Liver (tissue), 3 donors: ENCODE measurements around the gene MYO18A.

ENCODE experiments used
- ATF3 ChIP-seq: IDR thresholded peaks from 2 replicates; pipeline ENCODE4 v1.6.1; 2016; ENCODE audit warnings: antibody characterized with exemption
- CTCF ChIP-seq: fragments of 150-350 bp; IDR thresholded peaks from 2 replicates; pipeline ENCODE4 v1.5.1; 2017; ENCODE audit warnings: improper control_type of control experiment, low read depth, low read length; ENCODE audit not compliant: missing input control
- EGR1 ChIP-seq, 2 donors: IDR thresholded peaks; 2 replicates each; pipeline ENCODE4 v1.6.1; 2016 to 2018; ENCODE audit warnings: antibody characterized with exemption in 2 of 2, low read depth in 2 of 2
- GABPA ChIP-seq, 2 donors: IDR thresholded peaks in 1 of 2; conservative IDR thresholded peaks in 1 of 2; 2 replicates each; pipeline ENCODE4 v1.6.1; 2016; ENCODE audit warnings: antibody characterized with exemption in 2 of 2, mild to moderate bottlenecking in 1 of 2, moderate library complexity in 1 of 2
- HNF4A ChIP-seq, 2 donors: conservative IDR thresholded peaks; 2 replicates each; pipeline ENCODE4 v1.6.1; 2016; ENCODE audit warnings: antibody characterized with exemption in 2 of 2, mild to moderate bottlenecking in 2 of 2
- JUND ChIP-seq, 2 donors: IDR thresholded peaks; 2 replicates each; pipeline ENCODE4 v1.6.1; 2016; ENCODE audit warnings: antibody characterized with exemption in 2 of 2
- MAX ChIP-seq: IDR thresholded peaks from 2 replicates; pipeline ENCODE4 v1.6.1; 2016; ENCODE audit warnings: antibody characterized with exemption
- NR2F2 ChIP-seq: IDR thresholded peaks from 2 replicates; pipeline ENCODE4 v1.6.1; 2016; ENCODE audit warnings: antibody characterized with exemption
- RAD21 ChIP-seq, 2 donors: IDR thresholded peaks; 2 replicates each; pipeline ENCODE4 v1.6.1; 2016; ENCODE audit warnings: antibody characterized with exemption in 2 of 2, mild to moderate bottlenecking in 2 of 2
- REST ChIP-seq: IDR thresholded peaks from 2 replicates; pipeline ENCODE4 v1.6.1; 2016; ENCODE audit warnings: antibody characterized with exemption, mild to moderate bottlenecking
- RXRA ChIP-seq, 2 donors: IDR thresholded peaks; 2 replicates each; pipeline ENCODE4 v1.6.1; 2017 to 2018; ENCODE audit warnings: antibody characterized with exemption in 2 of 2, mild to moderate bottlenecking in 1 of 2
- SP1 ChIP-seq: IDR thresholded peaks from 2 replicates; pipeline ENCODE4 v1.6.1; 2018; ENCODE audit warnings: antibody characterized with exemption, mild to moderate bottlenecking
- TAF1 ChIP-seq: conservative IDR thresholded peaks from 2 replicates; pipeline ENCODE4 v1.6.1; 2016; ENCODE audit warnings: antibody characterized with exemption, mild to moderate bottlenecking
- YY1 ChIP-seq: IDR thresholded peaks from 2 replicates; pipeline ENCODE4 v1.6.1; 2016; ENCODE audit warnings: antibody characterized with exemption, mild to moderate bottlenecking
- donor health status: healthy.
- donor health status: healthy.

GRCh38 chr17:29179232-29180033, 765 bp downstream of the MYO18A start:
- TF ChIP-seq CTCF: no peak
- TF ChIP-seq ATF3: no peak
- TF ChIP-seq TAF1: peak; percentile 93
- peak; percentile 81 for TF ChIP-seq REST
- TF ChIP-seq MAX: peak; percentile 93
- TF ChIP-seq EGR1 (IDR thresholded peaks at IDR 0.05; ENCODE audit: low read depth in 2 of 2): peak; percentile 55 to 66
- TF ChIP-seq JUND (IDR thresholded peaks at IDR 0.05): peak in 1 of 2 donors; percentile 38
- peak; percentile 88 for TF ChIP-seq HNF4A (conservative IDR thresholded peaks at IDR 0.05)
- TF ChIP-seq RXRA (IDR thresholded peaks at IDR 0.05): peak; percentile 96
- TF ChIP-seq SP1: peak; percentile 96
- peak; percentile 90 for TF ChIP-seq YY1
- TF ChIP-seq RAD21 (IDR thresholded peaks at IDR 0.05): no peak
- peak in 1 of 2 donors; percentile 11 for TF ChIP-seq GABPA (IDR thresholded peaks at IDR 0.05 in 1 of 2, conservative IDR thresholded peaks at IDR 0.05 in 1 of 2)
- peak; percentile 85 for TF ChIP-seq NR2F2
